Body of pancreas (tissue), 4 donors: ENCODE measurements around the gene RNMT.

Experiments used
- POLR2A ChIP-seq, 3 donors: fragments of 450-650 bp; IDR thresholded peaks; one replicate each; pipeline ENCODE4 v1.6.1; 2016; ENCODE audit warnings: antibody characterized with exemption in 3 of 3, mild to moderate bottlenecking in 2 of 3
- TF ChIP-seq, protein P1 (sequence below), 7 experiments: fragments of 450-650 bp in 4 of 7; fragments of 200-600 bp in 3 of 7; sonication (generic) in 3 of 7; IDR thresholded peaks; one replicate each; pipeline ENCODE4 v1.5.1; 2016 to 2019; ENCODE audit warnings: antibody characterized with exemption in 7 of 7

GRCh38 chr18:13684546-13684945 is 41.9 kb upstream of the RNMT start:
- TF ChIP-seq, protein P1, sequence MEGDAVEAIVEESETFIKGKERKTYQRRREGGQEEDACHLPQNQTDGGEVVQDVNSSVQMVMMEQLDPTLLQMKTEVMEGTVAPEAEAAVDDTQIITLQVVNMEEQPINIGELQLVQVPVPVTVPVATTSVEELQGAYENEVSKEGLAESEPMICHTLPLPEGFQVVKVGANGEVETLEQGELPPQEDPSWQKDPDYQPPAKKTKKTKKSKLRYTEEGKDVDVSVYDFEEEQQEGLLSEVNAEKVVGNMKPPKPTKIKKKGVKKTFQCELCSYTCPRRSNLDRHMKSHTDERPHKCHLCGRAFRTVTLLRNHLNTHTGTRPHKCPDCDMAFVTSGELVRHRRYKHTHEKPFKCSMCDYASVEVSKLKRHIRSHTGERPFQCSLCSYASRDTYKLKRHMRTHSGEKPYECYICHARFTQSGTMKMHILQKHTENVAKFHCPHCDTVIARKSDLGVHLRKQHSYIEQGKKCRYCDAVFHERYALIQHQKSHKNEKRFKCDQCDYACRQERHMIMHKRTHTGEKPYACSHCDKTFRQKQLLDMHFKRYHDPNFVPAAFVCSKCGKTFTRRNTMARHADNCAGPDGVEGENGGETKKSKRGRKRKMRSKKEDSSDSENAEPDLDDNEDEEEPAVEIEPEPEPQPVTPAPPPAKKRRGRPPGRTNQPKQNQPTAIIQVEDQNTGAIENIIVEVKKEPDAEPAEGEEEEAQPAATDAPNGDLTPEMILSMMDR (IDR thresholded peaks at IDR 0.05), result no peak
- TF ChIP-seq POLR2A (IDR thresholded peaks at IDR 0.05), result no peak
